Measurements from ENCODE around the gene GLIS1.

GLIS1 gene

DNA sequence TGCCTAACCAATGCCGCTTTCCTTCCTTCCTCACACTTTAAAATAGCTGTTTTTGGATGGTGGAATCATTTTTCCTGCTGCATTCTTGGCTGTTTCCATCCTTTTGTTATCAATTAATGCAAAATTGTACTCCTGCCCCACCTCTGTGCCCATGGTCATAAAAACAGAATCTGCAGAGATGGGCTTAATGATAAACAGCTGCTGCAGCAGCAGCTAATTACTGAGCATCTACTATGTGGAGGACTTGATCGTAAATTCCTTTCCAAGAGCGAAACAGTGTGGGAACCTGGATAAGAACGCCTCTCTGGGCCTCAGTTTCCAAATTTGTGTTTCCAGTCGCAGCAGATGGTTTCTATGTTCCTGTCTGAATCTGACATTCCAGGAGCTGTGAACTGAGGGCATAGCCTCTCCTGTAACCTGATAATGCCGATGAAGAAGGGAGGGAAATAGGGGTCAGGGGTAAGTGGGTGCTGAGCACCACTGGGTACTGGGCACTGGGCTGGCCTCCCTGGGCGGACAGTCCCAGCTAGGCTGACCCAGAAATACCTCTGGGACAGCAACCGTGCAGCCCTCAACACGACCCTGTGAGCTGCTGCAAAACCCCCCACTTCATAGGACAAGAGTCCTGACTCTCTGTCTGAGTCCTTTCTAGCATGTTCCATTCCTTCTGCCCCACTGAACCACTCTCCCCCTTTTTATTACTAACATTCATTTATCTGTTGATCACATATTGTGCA, 158.1 kb downstream of the GLIS1 start:
- no peak for DNase-seq (ENCODE audit: low spot score)

GRCh38 chr1:53580009-53580400, 159.0 kb downstream of the GLIS1 start:
- DNase-seq (ENCODE audit: low spot score): no peak

DNA sequence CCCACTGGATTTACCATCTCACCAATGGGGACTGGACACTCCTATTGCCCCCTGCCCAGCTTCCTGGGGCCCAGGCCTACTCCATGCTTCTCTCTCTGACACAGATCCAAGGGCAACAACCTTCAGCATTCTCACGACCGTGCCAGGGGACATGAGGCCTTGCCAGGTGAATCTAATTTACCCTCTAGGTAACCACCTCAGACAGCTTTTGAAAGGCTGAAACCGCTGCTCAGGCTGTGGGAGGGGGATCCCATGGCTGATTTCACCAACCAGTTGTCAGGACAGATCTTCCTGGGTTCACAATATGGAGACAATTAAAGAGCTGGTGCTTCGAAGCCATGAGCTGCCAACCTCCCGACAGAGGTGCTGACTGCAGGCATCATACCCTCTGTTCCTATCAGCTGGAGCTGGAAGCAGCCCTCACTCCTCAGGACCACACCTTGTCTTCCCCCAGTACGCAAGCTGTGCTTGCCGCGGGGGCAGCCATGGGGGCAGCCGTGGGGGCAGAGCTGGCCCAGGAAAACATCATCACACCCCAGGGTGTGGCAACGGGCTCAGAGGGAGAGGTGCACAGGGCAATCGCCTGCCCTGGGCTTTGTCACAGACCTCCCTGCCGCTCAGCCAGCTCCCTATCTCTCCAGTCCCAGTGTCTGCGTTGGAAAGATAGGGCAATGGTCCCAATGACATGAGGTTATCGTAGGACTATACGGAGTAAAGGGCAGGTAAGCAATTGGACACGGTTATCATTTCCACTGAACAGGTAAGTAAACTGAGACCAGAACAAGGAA, 159.5 kb downstream of the GLIS1 start:
- no peak for DNase-seq (ENCODE audit: low spot score)

- no peak for DNase-seq (ENCODE audit: low spot score)
These were observed 160.6 kb downstream of the GLIS1 start for GRCh38 chr1:53578358-53578757.

GRCh38 chr1:53577761-53578100, 161.2 kb downstream of the GLIS1 start:
- DNase-seq (ENCODE audit: low spot score): no peak

GRCh38 chr1:53576866-53577760, 161.9 kb downstream of the GLIS1 start:
- no peak for DNase-seq (ENCODE audit: low spot score)

DNA sequence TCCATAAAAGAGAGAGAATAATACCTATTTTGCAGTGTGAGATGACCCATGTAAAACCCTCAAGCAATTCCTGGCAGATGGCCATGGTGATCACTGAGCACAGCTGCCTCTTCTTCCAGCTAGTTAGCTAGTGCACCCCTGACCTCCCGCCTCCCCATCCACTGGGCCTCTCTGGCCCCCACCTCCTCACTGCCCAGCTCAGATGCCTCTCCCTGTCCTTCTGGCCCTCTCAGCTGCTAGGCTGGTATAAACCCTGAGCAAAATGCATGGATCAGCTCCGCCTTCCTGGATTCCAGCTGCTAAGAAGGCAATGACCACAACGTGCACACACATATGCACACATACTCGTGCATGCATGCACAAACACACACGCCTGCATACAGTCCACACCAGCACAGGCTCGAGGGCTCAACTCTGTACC, 162.6 kb downstream of the GLIS1 start:
- no peak for DNase-seq (ENCODE audit: low spot score)

GRCh38 chr1:53575955-53576320, 163.0 kb downstream of the GLIS1 start:
- DNase-seq (ENCODE audit: low spot score): no peak

DNA sequence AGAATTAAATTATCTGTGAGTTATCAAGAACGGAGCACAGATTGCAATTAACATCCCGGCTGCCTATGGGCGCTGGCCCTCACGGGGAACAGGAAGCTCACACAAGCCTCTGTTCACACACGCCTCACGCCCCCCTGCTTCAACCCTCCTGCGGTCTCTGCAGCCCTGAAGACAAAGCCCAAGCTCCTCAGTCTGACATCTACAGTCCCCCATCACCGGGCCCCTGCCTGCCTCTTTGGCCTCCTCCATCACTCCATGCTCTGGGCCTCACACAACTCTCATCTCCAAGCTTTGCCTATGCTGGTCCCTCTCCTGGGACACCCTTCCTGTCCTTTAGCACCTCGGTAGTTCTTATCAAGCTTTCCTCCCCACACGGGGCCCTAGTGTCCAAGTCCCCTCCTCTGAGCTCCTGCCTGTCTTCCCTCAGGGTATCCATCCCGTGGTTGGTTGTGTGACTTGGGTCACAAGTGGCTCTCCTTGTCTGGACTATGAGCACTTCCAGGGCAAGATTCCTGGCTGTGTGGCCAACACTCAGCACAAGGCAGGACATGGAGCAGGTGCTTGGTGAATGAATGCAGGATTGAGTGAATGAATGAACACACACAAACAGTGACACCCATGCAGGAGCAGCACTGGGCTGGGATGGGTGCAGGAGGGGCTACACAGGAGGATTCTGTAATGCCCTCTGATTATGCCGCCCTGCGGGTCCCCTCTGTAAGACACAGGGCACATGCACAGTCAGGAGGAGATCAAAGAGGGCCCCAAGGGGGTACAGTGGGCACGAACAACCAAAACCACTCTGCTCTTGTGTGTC, 163.6 kb downstream of the GLIS1 start:
- no peak for DNase-seq (ENCODE audit: low spot score)

DNA sequence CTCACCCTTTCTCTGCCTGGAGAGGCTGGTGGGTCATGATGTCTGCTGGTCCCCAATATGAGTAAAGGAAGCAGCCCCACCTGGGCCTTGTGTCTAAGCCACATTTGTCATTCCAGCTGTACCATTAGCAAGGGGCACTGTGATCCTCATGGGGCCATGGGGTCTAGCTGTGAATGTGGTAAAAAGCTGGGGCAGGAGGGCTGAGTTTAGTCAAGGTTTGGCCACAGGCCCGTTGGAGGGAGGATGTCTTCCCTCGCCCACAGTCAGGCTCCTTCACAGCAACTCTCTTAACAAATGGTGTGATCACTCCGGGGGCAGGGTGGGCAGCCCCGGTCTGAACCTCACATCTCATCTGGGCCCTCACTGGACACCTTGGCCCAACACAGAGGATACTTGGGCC, 164.3 kb downstream of the GLIS1 start:
- no peak for DNase-seq (ENCODE audit: low spot score)

DNA sequence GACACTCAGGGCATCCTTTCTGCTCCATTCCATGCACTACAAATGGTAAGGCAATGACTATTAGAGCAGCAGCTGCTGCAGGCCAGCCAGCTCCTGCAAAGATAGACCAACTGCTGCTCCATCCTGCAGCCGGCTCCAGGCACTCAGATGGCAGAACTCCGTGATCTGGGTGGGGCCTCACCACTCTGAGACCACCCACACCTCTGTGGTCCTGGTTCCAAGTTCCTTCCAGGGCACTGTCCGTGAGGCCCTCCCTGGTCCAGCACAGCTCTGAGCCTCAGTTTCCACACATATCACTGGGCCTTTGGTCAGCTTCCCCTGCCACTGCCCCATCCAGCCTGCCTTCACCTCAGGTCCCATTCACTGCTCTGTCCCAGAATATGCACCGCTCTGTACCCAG, 165.0 kb downstream of the GLIS1 start:
- no peak for DNase-seq (ENCODE audit: low spot score)

- no peak for DNase-seq (ENCODE audit: low spot score)
These were observed 165.4 kb downstream of the GLIS1 start for GRCh38 chr1:53573522-53573921.

DNA sequence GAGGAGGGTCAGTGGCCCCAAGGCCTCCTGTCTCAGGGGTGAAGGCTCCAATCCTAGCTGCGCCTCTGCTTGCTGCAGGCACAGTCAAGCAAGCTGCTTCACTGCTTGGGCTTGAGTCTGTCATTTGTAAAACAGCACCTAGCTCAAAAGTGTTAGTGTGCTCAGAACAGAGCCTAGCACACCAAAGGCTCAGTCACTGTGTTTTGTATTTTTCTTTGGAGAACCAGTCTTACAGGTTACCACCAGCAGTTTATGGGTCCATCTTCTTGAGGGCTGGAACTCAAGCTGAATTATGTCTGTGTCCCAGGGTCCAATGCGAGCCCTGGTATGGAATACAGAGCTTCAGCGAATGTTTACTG, 166.2 kb downstream of the GLIS1 start:
- no peak for DNase-seq (ENCODE audit: low spot score)

DNA sequence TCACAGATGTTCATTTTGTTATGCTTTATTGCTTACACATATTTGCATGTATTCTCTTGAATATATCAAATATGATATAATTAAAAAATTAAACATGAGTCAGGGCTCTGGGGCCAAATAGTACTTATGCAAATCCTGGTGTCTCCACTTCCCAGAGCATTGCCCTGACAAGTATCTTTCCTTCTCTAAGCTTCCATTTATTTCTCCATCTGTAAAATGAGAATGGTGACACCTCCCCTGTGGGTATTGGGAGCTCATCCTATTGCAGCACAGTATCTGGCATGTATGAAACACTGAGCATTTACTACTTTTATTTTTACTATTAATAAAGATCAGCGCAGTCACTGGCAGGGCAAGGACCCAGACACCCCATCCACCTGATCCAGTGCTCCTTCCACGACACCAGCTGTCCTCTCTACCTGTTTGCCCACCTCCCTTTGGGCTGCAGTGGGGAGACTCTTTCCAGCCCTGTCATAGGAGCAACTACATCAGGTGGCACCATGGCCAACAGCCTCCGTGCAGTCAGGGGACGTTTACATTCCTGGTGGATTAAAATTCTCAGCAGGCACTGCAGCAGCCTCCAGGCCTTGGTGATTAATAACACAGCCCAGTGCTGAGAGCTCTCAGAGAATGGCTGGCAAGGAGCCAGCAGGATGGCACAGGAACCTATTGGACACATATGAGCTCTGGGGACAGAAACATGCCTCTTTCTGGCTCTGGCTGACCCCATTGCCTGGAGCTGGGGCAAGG, 166.7 kb downstream of the GLIS1 start:
- peak; percentile 16 for DNase-seq (ENCODE audit: low spot score)

GRCh38 chr1:53568540-53568939, 170.4 kb downstream of the GLIS1 start:
- no peak for DNase-seq (ENCODE audit: low spot score)

DNA sequence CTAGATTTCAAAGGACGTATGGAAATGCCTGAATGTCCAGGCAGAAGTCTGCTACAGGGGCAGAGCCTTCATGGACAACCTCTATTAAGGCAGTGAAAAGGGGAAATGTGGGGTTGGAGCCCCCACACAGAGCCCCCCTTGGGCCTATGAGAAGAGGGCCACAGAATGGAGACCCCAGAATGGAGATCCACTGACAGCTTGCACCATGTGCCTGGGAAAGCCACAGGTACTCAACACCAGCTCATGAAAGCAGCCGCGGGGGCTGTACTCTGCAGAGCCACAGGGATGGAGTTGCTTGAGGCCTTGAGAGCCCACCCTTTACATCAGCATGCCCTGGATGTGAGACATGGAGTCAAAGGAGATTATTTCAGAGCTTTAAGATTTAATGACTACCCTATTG, 171.1 kb downstream of the GLIS1 start:
- no peak for DNase-seq (ENCODE audit: low spot score)

GRCh38 chr1:53567450-53567849, 171.5 kb downstream of the GLIS1 start:
- no peak for DNase-seq (ENCODE audit: low spot score)

DNA sequence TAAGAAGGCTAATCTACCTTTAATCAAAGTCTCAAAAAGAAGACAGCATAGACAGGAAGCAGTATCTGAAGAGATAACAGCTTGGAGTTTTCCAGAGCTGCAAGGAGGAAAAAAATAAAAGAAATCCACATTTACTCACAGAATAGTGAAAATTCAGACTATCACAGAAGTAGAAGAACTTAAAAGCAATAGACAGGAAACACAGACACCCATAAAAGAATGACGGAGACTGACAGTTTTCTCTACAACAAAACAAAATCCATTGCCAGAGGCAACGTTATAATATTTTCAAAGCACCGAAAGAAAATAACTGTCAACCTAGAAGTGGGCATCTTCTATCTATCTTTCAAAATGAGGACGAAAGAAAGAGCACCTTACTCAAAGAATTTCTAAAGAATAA, 175.4 kb downstream of the GLIS1 start:
- DNase-seq (ENCODE audit: low spot score): no peak

GRCh38 chr1:53562981-53563379, 176.0 kb downstream of the GLIS1 start:
- DNase-seq (ENCODE audit: low spot score): no peak

DNA sequence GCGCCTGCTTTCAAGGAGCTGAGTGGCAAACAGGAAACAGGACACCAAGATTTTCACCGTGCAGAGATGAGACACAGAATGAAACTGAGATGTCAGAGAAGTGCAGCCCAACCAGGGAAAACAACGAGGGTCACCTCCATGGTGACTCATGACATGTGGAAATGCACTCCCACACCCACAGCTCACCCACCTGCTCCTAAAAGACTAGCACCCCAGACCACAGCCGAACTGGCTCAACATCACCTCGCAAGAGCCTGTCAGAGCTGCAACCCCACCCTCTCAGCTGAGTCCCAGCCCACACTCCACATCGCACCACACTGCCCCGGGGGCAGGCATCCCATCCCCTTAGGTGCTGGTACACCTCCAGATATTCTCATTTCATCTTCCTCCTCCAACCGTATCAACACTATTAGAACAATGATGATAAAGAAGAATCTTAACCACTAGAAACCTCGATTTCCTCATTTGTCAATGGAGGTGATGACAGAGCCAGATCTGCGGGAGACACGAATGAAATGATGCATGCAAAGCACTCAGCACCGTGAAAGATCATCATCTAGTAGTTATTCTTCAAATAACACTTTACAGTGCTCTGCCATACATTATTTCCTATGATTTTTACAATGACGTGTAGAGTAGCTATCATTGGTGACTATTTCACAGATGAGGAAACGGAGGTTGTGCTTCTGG, 176.5 kb downstream of the GLIS1 start:
- no peak for DNase-seq (ENCODE audit: low spot score)
